PC-3 (cell line): ENCODE measurements around the gene RLN2.

Experiments
- CTCF ChIP-seq: fragments of 300-600 bp; sonication (generic); conservative IDR thresholded peaks from 2 replicates; pipeline ENCODE4 v1.5.1; 2017; ENCODE audit warnings: antibody characterized with exemption, low read depth, mild to moderate bottlenecking, low read length
- EZH2 ChIP-seq: fragments of 300-600 bp; sonication (generic); IDR thresholded peaks from one replicate; pipeline ENCODE4 v1.6.1; 2017; ENCODE audit warnings: antibody characterized with exemption, mild to moderate bottlenecking, low read length; ENCODE audit not compliant: unreplicated experiment
- EZH2phosphoT487 ChIP-seq: fragments of 300-600 bp; sonication (generic); IDR thresholded peaks from 2 replicates; pipeline ENCODE4 v1.6.1; 2018; ENCODE audit warnings: mild to moderate bottlenecking, antibody characterized with exemption, low read length, borderline replicate concordance

DNA sequence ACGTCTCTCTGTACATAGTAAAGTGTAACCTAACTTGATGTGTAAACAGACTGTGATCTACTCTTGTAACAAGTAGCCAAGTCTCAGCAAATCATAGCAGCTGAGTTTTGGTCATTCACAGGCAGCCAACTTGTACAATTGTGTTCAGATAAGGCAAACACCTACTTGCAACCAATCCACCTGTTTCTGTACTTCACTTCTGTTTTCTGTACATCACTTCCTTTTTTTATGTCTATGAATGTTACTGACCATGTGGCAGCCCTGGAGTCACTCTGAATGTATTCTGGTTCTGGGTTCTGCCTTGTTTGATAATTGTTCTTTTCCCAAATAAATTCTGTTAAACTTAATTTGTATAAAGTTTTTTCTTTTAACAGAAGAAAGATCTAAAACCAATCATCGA lies 26.0 kb downstream of the RLN2 start:
- TF ChIP-seq CTCF (no peak), EZH2 (no peak), EZH2phosphoT487 (no peak)
